CD4-positive, CD25-positive, alpha-beta regulatory T cell (primary cell): ENCODE data around the gene SLC27A4. TPM values are rescaled to one million over a fixed set of nuclear protein-coding genes. Genes with fewer than 3 reads are reported as not detected.
A peak's percentile ranks its signal among the peaks of the same experiment; 100 is the strongest.

Experiments used
- ATAC-seq, 2 donors: fragments of 150-1000 bp; cut with Tn5 transposase; one replicate each; pipeline ENCODE4 v1.10.0; 2021; ENCODE audit warnings: low read depth in 2 of 2, moderate number of reproducible peaks in 2 of 2, moderate library complexity in 1 of 2
- DNase-seq, 3 donors: peaks; one replicate each; pipeline versions ENCODE4 v3.0.0 to v3.0.0-alpha.2; 2012 to 2022; ENCODE audit warnings: mixed read lengths in 1 of 3
- H3K27ac ChIP-seq: one replicate; pipeline ENCODE4 v1.7.0; 2013; ENCODE audit warnings: mild to moderate bottlenecking, low read length; ENCODE audit not compliant: insufficient read depth, poor library complexity, severe bottlenecking
- H3K27me3 ChIP-seq: one replicate; pipeline ENCODE4 v1.7.0; 2013; ENCODE audit warnings: low read length; ENCODE audit not compliant: control insufficient read depth, insufficient read depth
- H3K36me3 ChIP-seq: one replicate; pipeline ENCODE4 v1.7.0; 2013; ENCODE audit warnings: mild to moderate bottlenecking, low read length, moderate library complexity; ENCODE audit not compliant: control insufficient read depth, insufficient read depth
- H3K4me1 ChIP-seq: 2 replicates; pipeline ENCODE4 v1.7.0; 2013; ENCODE audit warnings: mild to moderate bottlenecking, low read length; ENCODE audit not compliant: insufficient read depth, control insufficient read depth, poor library complexity, severe bottlenecking
- H3K4me3 ChIP-seq: one replicate; pipeline ENCODE4 v1.7.0; 2013; ENCODE audit warnings: low read depth, mild to moderate bottlenecking, low read length, moderate library complexity
- H3K9me3 ChIP-seq, 2 experiments: 1 replicate in 1 of 2; 2 replicates in 1 of 2; pipeline ENCODE4 v1.7.0; 2013; ENCODE audit warnings: low read length in 2 of 2, mild to moderate bottlenecking in 1 of 2, moderate library complexity in 1 of 2; ENCODE audit not compliant: control insufficient read depth in 2 of 2
- H3K27ac Mint-ChIP-seq, 3 donors: one replicate each; pipeline ENCODE4 v1.8.0; 2020 to 2022; ENCODE audit warnings: mild to moderate bottlenecking in 3 of 3, mixed read lengths in 3 of 3, moderate library complexity in 2 of 3
- H3K27me3 Mint-ChIP-seq: one replicate; pipeline ENCODE4 v1.8.0; 2022; ENCODE audit warnings: mild to moderate bottlenecking, mixed read lengths
- H3K36me3 Mint-ChIP-seq: one replicate; pipeline ENCODE4 v1.8.0; 2020; ENCODE audit warnings: mixed read lengths
- H3K4me1 Mint-ChIP-seq, 4 donors: one replicate each; pipeline ENCODE4 v1.8.0; 2020 to 2022; ENCODE audit warnings: mixed read lengths in 4 of 4, mild to moderate bottlenecking in 1 of 4
- H3K4me3 Mint-ChIP-seq, 4 donors: one replicate each; pipeline ENCODE4 v1.8.0; 2020 to 2022; ENCODE audit warnings: mild to moderate bottlenecking in 4 of 4, mixed read lengths in 4 of 4, moderate library complexity in 3 of 4
- H3K9me3 Mint-ChIP-seq, 7 donors: one replicate each; pipeline ENCODE4 v1.8.0; 2020 to 2022; ENCODE audit warnings: mixed read lengths in 7 of 7, mild to moderate bottlenecking in 3 of 7, moderate library complexity in 2 of 7
- polyA plus RNA-seq, 4 donors: library from polyadenylated mRNA; unstranded; fragments of 300-500 nt; fragmentation: Illumina TruSeq; gene quantifications; one replicate each; pipeline ENCODE4 v1.2.3, GENCODE V29; 2021
- total RNA-seq: library from RNA; stranded (reverse); gene quantifications from one replicate; pipeline ENCODE4 v1.2.3, GENCODE V29; 2022

SLC27A4 gene
- total and polyA plus RNA-seq, 5 donors from 2014 or later: 5.5 to 8.7 (median 7.1) TPM

- no peak for ATAC-seq
- H3K27ac ChIP-seq: no peak overlapping the region
- Mint-ChIP-seq H3K27ac (no peak overlapping the region), H3K4me1 (peaks cover 0 to 11% (median 9%) of the 10 kb centered on the region in 4 donors), H3K36me3 (peaks cover 10% of the 10 kb centered on the region), H3K4me3 (peak overlapping the region in 2 of 4 donors; percentile 38 to 66), H3K9me3 (peaks cover 0 to 2% (median 0%) of the 10 kb centered on the region in 7 donors), H3K27me3 (no peaks in the 10 kb centered on the region)
- H3K36me3 ChIP-seq: peaks cover 31% of the 10 kb centered on the region
- DNase-seq: no peak
- H3K4me1 ChIP-seq: peaks cover 9% of the 10 kb centered on the region
- H3K9me3 ChIP-seq: no peaks in the 10 kb centered on the region
- H3K4me3 ChIP-seq: no peak overlapping the region
- no peaks in the 10 kb centered on the region for H3K27me3 ChIP-seq
Measured at GRCh38 chr9:128317629-128318028, 22.7 kb upstream of the SLC27A4 start.

- H3K36me3 Mint-ChIP-seq: peaks cover 11% of the 10 kb centered on the region
- H3K4me3 Mint-ChIP-seq: peak overlapping the region in 3 of 4 donors; percentile 95 to 97 (median 95)
- peak overlapping the region; percentile 87 for H3K4me3 ChIP-seq
- no peaks in the 10 kb centered on the region for H3K27me3 ChIP-seq
- no peaks in the 10 kb centered on the region for H3K9me3 ChIP-seq
- H3K27ac Mint-ChIP-seq: peak overlapping the region in 1 of 3 donors; percentile 97
- H3K36me3 ChIP-seq: peaks cover 20% of the 10 kb centered on the region
- peaks cover 10 to 38% (median 24%) of the 10 kb centered on the region in 4 donors for H3K4me1 Mint-ChIP-seq
- ATAC-seq: no peak
- H3K4me1 ChIP-seq: peaks cover 24% of the 10 kb centered on the region
- H3K27ac ChIP-seq: peak overlapping the region; percentile 87
- peaks cover 0 to 2% (median 0%) of the 10 kb centered on the region in 7 donors for H3K9me3 Mint-ChIP-seq
- no peak for DNase-seq
- H3K27me3 Mint-ChIP-seq: peaks cover 4% of the 10 kb centered on the region
Measured at GRCh38 chr9:128321343-128321742, 19.0 kb upstream of the SLC27A4 start.

- peak overlapping the region; percentile 93 to 97 (median 95) for H3K4me3 Mint-ChIP-seq
- H3K4me1 ChIP-seq: peaks cover 24% of the 10 kb centered on the region
- H3K27ac ChIP-seq: peak overlapping the region; percentile 87
- no peak for DNase-seq
- H3K27me3 ChIP-seq: no peaks in the 10 kb centered on the region
- ATAC-seq: no peak
- peak overlapping the region; percentile 94 to 99 (median 97) for H3K27ac Mint-ChIP-seq
- H3K36me3 Mint-ChIP-seq: peaks cover 11% of the 10 kb centered on the region
- peaks cover 14% of the 10 kb centered on the region for H3K36me3 ChIP-seq
- H3K9me3 Mint-ChIP-seq: peaks cover 0 to 2% (median 0%) of the 10 kb centered on the region in 7 donors
- peak overlapping the region; percentile 87 for H3K4me3 ChIP-seq
- peaks cover 4% of the 10 kb centered on the region for H3K27me3 Mint-ChIP-seq
- H3K9me3 ChIP-seq: no peaks in the 10 kb centered on the region
- peaks cover 10 to 38% (median 24%) of the 10 kb centered on the region in 4 donors for H3K4me1 Mint-ChIP-seq
Measured at GRCh38 chr9:128321879-128322403, 18.4 kb upstream of the SLC27A4 start.

- Histone ChIP-seq H3K4me1 (peaks cover 24% of the 10 kb centered on the region), H3K9me3 (no peaks in the 10 kb centered on the region), H3K27me3 (no peaks in the 10 kb centered on the region), H3K4me3 (peak within 1 kb of the TSS; percentile 94), H3K27ac (peak within 1 kb of the TSS; percentile 87), H3K36me3 (peaks cover 8% of the 10 kb centered on the region)
- Mint-ChIP-seq H3K9me3 (peaks cover 0 to 2% (median 0%) of the 10 kb centered on the region in 7 donors), H3K27me3 (peaks cover 4% of the 10 kb centered on the region), H3K4me1 (peaks cover 10 to 38% (median 22%) of the 10 kb centered on the region in 4 donors), H3K4me3 (peak within 1 kb of the TSS; percentile 93 to 97 (median 95)), H3K27ac (peak within 1 kb of the TSS; percentile 94 to 99 (median 97)), H3K36me3 (peaks cover 6% of the 10 kb centered on the region)
- DNase-seq: peak; percentile 88 to 97 (median 95)
- peak; percentile 88 to 89 for ATAC-seq
Measured at GRCh38 chr9:128322404-128323211, 17.7 kb upstream of the SLC27A4 start, which contains the start of the genes COQ4 and TRUB2. TSS of gene COQ4 (plus strand) at chr9:128322839. CDS start at chr9:128322859, 20 bp downstream. TSS of gene TRUB2 (minus strand) at chr9:128322447. CDS start at chr9:128322408, 39 bp downstream.

GRCh38 chr9:128323212-128323730 is 17.1 kb upstream of the SLC27A4 start:
- Mint-ChIP-seq H3K27me3 (peaks cover 4% of the 10 kb centered on the region), H3K36me3 (peaks cover 8% of the 10 kb centered on the region), H3K4me3 (peak overlapping the region; percentile 93 to 97 (median 95)), H3K9me3 (peaks cover 0 to 2% (median 0%) of the 10 kb centered on the region in 7 donors), H3K4me1 (peaks cover 10 to 38% (median 22%) of the 10 kb centered on the region in 4 donors), H3K27ac (peak overlapping the region; percentile 94 to 99 (median 97))
- Histone ChIP-seq H3K9me3 (no peaks in the 10 kb centered on the region), H3K4me3 (peak overlapping the region; percentile 94), H3K27me3 (no peaks in the 10 kb centered on the region), H3K36me3 (peaks cover 10% of the 10 kb centered on the region), H3K4me1 (peaks cover 24% of the 10 kb centered on the region), H3K27ac (peak overlapping the region; percentile 87)
- ATAC-seq (no peak), DNase-seq (no peak)

GRCh38 chr9:128323791-128324190 is 16.5 kb upstream of the SLC27A4 start:
- H3K4me1 Mint-ChIP-seq: peaks cover 10 to 38% (median 22%) of the 10 kb centered on the region in 4 donors
- Histone ChIP-seq H3K4me1 (peaks cover 24% of the 10 kb centered on the region), H3K27ac (no peak overlapping the region), H3K36me3 (peaks cover 10% of the 10 kb centered on the region), H3K9me3 (no peaks in the 10 kb centered on the region), H3K27me3 (no peaks in the 10 kb centered on the region), H3K4me3 (peak overlapping the region; percentile 94)
- peak overlapping the region; percentile 93 to 97 (median 95) for H3K4me3 Mint-ChIP-seq
- H3K27ac Mint-ChIP-seq: peak overlapping the region; percentile 94 to 99 (median 97)
- no peak for DNase-seq
- no peak for ATAC-seq
- H3K27me3 Mint-ChIP-seq: peaks cover 4% of the 10 kb centered on the region
- peaks cover 8% of the 10 kb centered on the region for H3K36me3 Mint-ChIP-seq
- peaks cover 0 to 2% (median 0%) of the 10 kb centered on the region in 7 donors for H3K9me3 Mint-ChIP-seq

GRCh38 chr9:128324401-128324800 is 15.9 kb upstream of the SLC27A4 start:
- Mint-ChIP-seq H3K4me3 (peak overlapping the region; percentile 48 to 97 (median 92)), H3K27ac (peak overlapping the region in 1 of 3 donors; percentile 20), H3K27me3 (peaks cover 4% of the 10 kb centered on the region), H3K4me1 (peaks cover 10 to 38% (median 22%) of the 10 kb centered on the region in 4 donors), H3K36me3 (peaks cover 8% of the 10 kb centered on the region), H3K9me3 (peaks cover 0 to 2% (median 0%) of the 10 kb centered on the region in 7 donors)
- H3K4me1 ChIP-seq: peaks cover 24% of the 10 kb centered on the region
- DNase-seq (no peak), ATAC-seq (no peak)
- H3K27me3 ChIP-seq: no peaks in the 10 kb centered on the region
- H3K4me3 ChIP-seq: no peak overlapping the region
- peaks cover 10% of the 10 kb centered on the region for H3K36me3 ChIP-seq
- H3K27ac ChIP-seq: no peak overlapping the region
- no peaks in the 10 kb centered on the region for H3K9me3 ChIP-seq
